K562 (cell line): Measurements from ENCODE around the gene CTSD. TPM values are rescaled to one million over a fixed set of nuclear protein-coding genes. Genes with fewer than 3 reads are reported as not detected.

ENCODE experiments used
- ATAC-seq: fragments of 200-7000 bp; cut with Tn5 transposase; 3 replicates; pipeline ENCODE4 v1.9.1; 2020; ENCODE audit warnings: moderate library complexity
- BruUV-seq: library from RNA; stranded (reverse); fragments of 400-500 nt; replicated peaks from 2 replicates; lab custom pipeline; 2021; lab: Mats Ljungman, UMichigan
- CTCF ChIA-PET: fragments of 300-600 bp; formaldehyde crosslinking; extraction: SDS; loops from one replicate; lab custom pipeline; 2021; ENCODE audit warnings: low intra/inter-chr PET ratio; lab: Yijun Ruan, JAX
- POLR2A ChIA-PET: fragments of 300-600, 350-650 bp; sonication (Branson Sonifier 250); formaldehyde crosslinking; extraction: SDS; loops from one replicate; lab custom pipeline; 2021; ENCODE audit warnings: antibody characterized with exemption, inconsistent platforms; lab: Yijun Ruan, JAX
- DNase-seq, 4 experiments: peaks; one replicate each; pipeline versions ENCODE4 v3.0.0 to v3.0.0-alpha.2; 2011 to 2018; ENCODE audit warnings: low spot score in 3 of 4, mixed read lengths in 3 of 4; ENCODE audit errors: extremely low read depth in 1 of 4
- FAIRE-seq: peaks from 2 replicates; lab custom pipeline; 2011; peaks lifted over from hg19 to GRCh38; lab: Jason Lieb, UNC
- H2AFZ ChIP-seq: 2 replicates; pipeline ENCODE4 v1.6.0; 2011; ENCODE audit warnings: low read depth, low read length, control low read depth, inconsistent platforms
- H3K27ac ChIP-seq: fragments of 200-600 bp; 3 replicates; pipeline ENCODE4 v1.8.0; 2011; ENCODE audit warnings: low read depth, mild to moderate bottlenecking, control low read depth, inconsistent platforms, low read length, moderate library complexity, mixed read lengths; ENCODE audit errors: extremely low read depth
- H3K27me3 ChIP-seq, 2 experiments: fragments of 300-600 bp in 1 of 2; 2 replicates in 1 of 2; 3 replicates in 1 of 2; pipeline versions ENCODE4 v1.6.0 to v1.8.0; 2011; ENCODE audit warnings: inconsistent platforms in 2 of 2, low read length in 2 of 2, mild to moderate bottlenecking in 1 of 2, mixed read lengths in 1 of 2, moderate library complexity in 1 of 2; ENCODE audit not compliant: control insufficient read depth in 2 of 2, insufficient read depth in 2 of 2
- H3K36me3 ChIP-seq: fragments of 300-600 bp; 3 replicates; pipeline ENCODE4 v1.8.0; 2011; ENCODE audit warnings: mild to moderate bottlenecking, low read length, inconsistent platforms; ENCODE audit not compliant: control insufficient read depth, insufficient read depth
- H3K4me1 ChIP-seq, 2 experiments: fragments of 200-600 bp in 1 of 2; replicated peaks in 1 of 2; 2 replicates in 1 of 2; 3 replicates in 1 of 2; pipeline versions ENCODE4 v1.5.1 to v1.8.0; 2011; ENCODE audit warnings: inconsistent platforms in 2 of 2, low read length in 2 of 2, mild to moderate bottlenecking in 1 of 2, mixed read lengths in 1 of 2, moderate library complexity in 1 of 2; ENCODE audit not compliant: control insufficient read depth in 2 of 2, insufficient read depth in 2 of 2
- H3K4me2 ChIP-seq: 2 replicates; pipeline ENCODE4 v1.6.1; 2011; ENCODE audit warnings: low read length, control low read depth, inconsistent platforms, mixed read lengths; ENCODE audit not compliant: insufficient read depth
- H3K4me3 ChIP-seq: fragments of 200-600 bp; sonication (generic), shearing (Covaris generic); 2 replicates; pipeline ENCODE4 v1.5.1; 2016; ENCODE audit warnings: control low read depth, inconsistent platforms
- H3K79me2 ChIP-seq: fragments of 200-600 bp; 3 replicates; pipeline ENCODE4 v1.8.0; 2011; ENCODE audit warnings: low read length, inconsistent platforms; ENCODE audit not compliant: control insufficient read depth, insufficient read depth
- H3K9ac ChIP-seq, 2 experiments: 2 replicates each; pipeline versions ENCODE4 v1.6.0 to v1.6.1; 2011; ENCODE audit warnings: low read depth in 2 of 2, low read length in 2 of 2, control low read depth in 1 of 2, inconsistent platforms in 1 of 2, mild to moderate bottlenecking in 1 of 2, mixed read lengths in 1 of 2; ENCODE audit not compliant: insufficient read depth in 1 of 2
- H3K9me1 ChIP-seq: one replicate; pipeline ENCODE4 v1.6.0; 2011; ENCODE audit warnings: inconsistent platforms, mild to moderate bottlenecking, low read length, moderate library complexity; ENCODE audit not compliant: control insufficient read depth, insufficient read depth
- H3K9me3 ChIP-seq: replicated peaks from 2 replicates; pipeline ENCODE4 v1.5.1; 2011; ENCODE audit warnings: low read depth, low read length, inconsistent platforms; ENCODE audit not compliant: control insufficient read depth, insufficient read depth
- H4K20me1 ChIP-seq: replicated peaks from 2 replicates; pipeline ENCODE4 v1.6.1; 2011; ENCODE audit warnings: low read length, inconsistent platforms, mixed read lengths; ENCODE audit not compliant: control insufficient read depth, insufficient read depth
- ATF1 ChIP-seq, 2 experiments: fragments of 450-650 bp in 1 of 2; IDR thresholded peaks; 2 replicates each; pipeline ENCODE4 v1.6.1; 2016; ENCODE audit warnings: missing compliant biosample characterization in 1 of 2, missing genetic modification characterization in 1 of 2
- HMBOX1 ChIP-seq: sonication (generic); IDR thresholded peaks from 2 replicates; pipeline ENCODE4 v1.6.1; 2016
- HNRNPH1 ChIP-seq: fragments of 200-400 bp; formaldehyde crosslinking; optimal IDR thresholded peaks from 2 replicates; pipeline ENCODE3; 2017; ENCODE audit warnings: low read depth, mild to moderate bottlenecking, low read length, moderate library complexity
- ID3 ChIP-seq, 2 experiments: fragments of 250-450 bp in 1 of 2; fragments of 450-650 bp in 1 of 2; sonication (Bioruptor Pico) in 1 of 2; IDR thresholded peaks; 2 replicates each; pipeline versions ENCODE4 v1.6.1 to v1.8.0; 2016 to 2021; ENCODE audit warnings: mild to moderate bottlenecking in 2 of 2, moderate library complexity in 2 of 2, missing compliant biosample characterization in 1 of 2, missing genetic modification characterization in 1 of 2
- NFXL1 ChIP-seq: fragments of 450-650 bp; formaldehyde crosslinking; IDR thresholded peaks from 2 replicates; pipeline ENCODE4 v1.4.0; 2021; ENCODE audit warnings: mild to moderate bottlenecking
- SIN3A ChIP-seq, 2 experiments: fragments of 150-350 bp in 1 of 2; IDR thresholded peaks; 2 replicates each; pipeline ENCODE4 v1.6.1; 2011 to 2016; ENCODE audit warnings: borderline replicate concordance in 2 of 2, low read depth in 2 of 2, low read length in 2 of 2, mild to moderate bottlenecking in 2 of 2, moderate library complexity in 2 of 2; ENCODE audit not compliant: control insufficient read depth in 1 of 2
- TAF7 ChIP-seq: fragments of 450-650 bp; IDR thresholded peaks from 2 replicates; pipeline ENCODE4 v1.6.1; 2016; ENCODE audit warnings: missing genetic modification characterization, missing compliant biosample characterization
- THRAP3 ChIP-seq: fragments of 450-650 bp; IDR thresholded peaks from 2 replicates; pipeline ENCODE4 v1.6.1; 2016; ENCODE audit warnings: mild to moderate bottlenecking, inconsistent platforms, borderline replicate concordance
- XRCC5 ChIP-seq: fragments of 200-400 bp; formaldehyde crosslinking; IDR thresholded peaks from 2 replicates; pipeline ENCODE4 v1.6.1; 2017; ENCODE audit warnings: low read depth, mild to moderate bottlenecking, low read length
- ZBTB7A ChIP-seq: IDR thresholded peaks from 2 replicates; pipeline ENCODE4 v1.6.1; 2011; ENCODE audit warnings: low read depth, mild to moderate bottlenecking, low read length, moderate library complexity, borderline replicate concordance; ENCODE audit not compliant: control insufficient read depth
- ZNF76 ChIP-seq: fragments of 250-450 bp; sonication (Bioruptor Pico); IDR thresholded peaks from 2 replicates; pipeline ENCODE4 v1.4.0; 2020; ENCODE audit warnings: mild to moderate bottlenecking, moderate library complexity, borderline replicate concordance
- ZNF764 ChIP-seq: fragments of 250-450 bp; sonication (Bioruptor Pico); IDR thresholded peaks from 2 replicates; pipeline ENCODE4 v1.4.0; 2020; ENCODE audit warnings: low read depth, mild to moderate bottlenecking, moderate library complexity
- ZNF77 ChIP-seq: fragments of 250-450 bp; sonication (Bioruptor Pico); IDR thresholded peaks from 2 replicates; pipeline ENCODE4 v1.5.0; 2020
- WGBS: fragments of 100-300 bp; shearing (Covaris generic); methylation state at CpG from one replicate; pipeline ENCODE4 v1.1.6; 2016; ENCODE audit warnings: low coverage, mixed read lengths; ENCODE audit not compliant: insufficient coverage; ENCODE audit errors: missing lambda C conversion rate; 5-methylcytosine and 5-hydroxymethylcytosine counted together
- in situ Hi-C: fragments of 300-500 bp; cut with MboI; formaldehyde crosslinking; loops from 4 replicates; pipeline ENCODE4 v1.15.0; 2018; ENCODE audit warnings: inconsistent platforms, mixed read lengths
- intact Hi-C: fragments of 100-400 bp; cut with micrococcal nuclease; formaldehyde crosslinking; loops from 2 replicates; pipeline ENCODE4 v1.14.2; 2022
- polyA plus RNA-seq, 8 experiments: library from polyadenylated mRNA; depleted of rRNA in 4 of 8; stranded (reverse) in 5 of 8; unstranded in 3 of 8; fragments of >200 nt; fragmentation: Nextera tagmentation in 2 of 8; fragmentation: Illumina TruSeq in 1 of 8; extraction: Ambion mirVana in 2 of 8; extraction: Trizol in 1 of 8; gene quantifications; 2 replicates each; pipeline versions ENCODE4 v1.2.1 to v1.2.3, GENCODE V29; 2011 to 2014; ENCODE audit warnings: inconsistent platforms in 1 of 8, missing spikeins in 1 of 8
- total RNA-seq, 7 experiments: library from RNA; depleted of rRNA in 6 of 7; stranded (reverse); fragments of >200 nt in 6 of 7; fragmentation: Illumina TruSeq in 2 of 7; extraction: Trizol in 2 of 7; gene quantifications; 2 replicates each; pipeline versions ENCODE4 v1.2.1 to v1.2.3, GENCODE V29; 2011 to 2021; ENCODE audit warnings: low replicate concordance in 1 of 7

The CTSD gene
- total and polyA plus RNA-seq, 9 of the 15 experiments (the other 6 are each of a cell fraction or from before 2014, with no cell fraction given), result 1.0 to 112 (median 40.9) TPM

GRCh38 chr11:1810761-1811160 lies 47.0 kb upstream of the CTSD start:
- Histone ChIP-seq H3K9me1 (no peaks in the 10 kb centered on the region), H2AFZ (no peak overlapping the region), H3K9ac (no peak overlapping the region), H3K27me3 (peaks cover 28 to 59% of the 10 kb centered on the region in 2 experiments), H3K4me1 (no peaks in the 10 kb centered on the region), H3K36me3 (no peaks in the 10 kb centered on the region), H3K4me3 (no peak overlapping the region), H3K27ac (no peak overlapping the region), H3K4me2 (no peak overlapping the region), H3K9me3 (no peaks in the 10 kb centered on the region; the same call in 1 of the 2 replicates), H4K20me1 (no peaks in the 10 kb centered on the region; the same call in 1 of the 2 replicates), H3K79me2 (no peaks in the 10 kb centered on the region)
- WGBS, result under 1% methylated on average over 10 of the region's 10 CpGs
- ATAC-seq (no peak), DNase-seq (no peak), FAIRE-seq (no peak)
- intact Hi-C loops (no loop called here), in situ Hi-C loops (no loop called here)
- ChIA-PET POLR2A (no interaction called here), CTCF (no interaction called here)
- BruUV-seq, result no TSS peak
- no peak for TF ChIP-seq ZNF77 (CRISPR knock-in tag)
- TF ChIP-seq TAF7 (tag), result no peak
- TF ChIP-seq ZNF764 (CRISPR knock-in tag), result no peak
- TF ChIP-seq ZNF76 (CRISPR knock-in tag), result no peak
- no peak for TF ChIP-seq HMBOX1
- TF ChIP-seq ID3 (CRISPR knock-in tag; IDR thresholded peaks at IDR 0.05), result no peak
- TF ChIP-seq ID3 (tag; IDR thresholded peaks at IDR 0.05), result no peak
- TF ChIP-seq XRCC5, result no peak
- TF ChIP-seq HNRNPH1, result no peak
- no peak for TF ChIP-seq NFXL1 (CRISPR knock-in tag)
- TF ChIP-seq THRAP3, result no peak
- TF ChIP-seq SIN3A (IDR thresholded peaks at IDR 0.05; ENCODE audit: borderline replicate concordance in 2 of 2, control insufficient read depth in 1 of 2, low read depth in 2 of 2, low read length in 2 of 2), result no peak
- TF ChIP-seq ZBTB7A, result no peak
- TF ChIP-seq ATF1 (CRISPR knock-in tag; IDR thresholded peaks at IDR 0.05), result no peak
- TF ChIP-seq ATF1 (tag; IDR thresholded peaks at IDR 0.05), result no peak
